Hippocampal formation (tissue), 2 donors: ENCODE data around the gene DSC1.

Experiments used
- DNase-seq, 2 donors: peaks; one replicate each; lab custom pipeline; 2025; lab: John Stamatoyannopoulos, UW

DSC1 gene

GRCh38 chr18:31103423-31103822 is 59.2 kb downstream of the DSC1 start:
- DNase-seq: no peak

GRCh38 chr18:31102941-31103340 is 59.7 kb downstream of the DSC1 start:
- DNase-seq: no peak

- no peak for DNase-seq
Measured at GRCh38 chr18:31102025-31102684, 60.5 kb downstream of the DSC1 start, which contains the start of gene DSC2. DSC2 (minus strand) TSS chr18:31102421; CDS start chr18:31101971, 450 bp downstream.

GRCh38 chr18:31101183-31102024 is 61.3 kb downstream of the DSC1 start:
- peak in 1 of 2 donors; percentile 27 for DNase-seq

GRCh38 chr18:31100436-31101182 is 62.0 kb downstream of the DSC1 start:
- no peak for DNase-seq

- DNase-seq: no peak
Measured at GRCh38 chr18:31099450-31100230, 63.0 kb downstream of the DSC1 start.

- DNase-seq: no peak
Measured at GRCh38 chr18:31098878-31099277, 63.8 kb downstream of the DSC1 start.

- no peak for DNase-seq
Measured at GRCh38 chr18:31097666-31098065, 65.0 kb downstream of the DSC1 start.

GRCh38 chr18:31093880-31094279 is 68.8 kb downstream of the DSC1 start:
- DNase-seq: no peak

- no peak for DNase-seq
Measured at GRCh38 chr18:31093294-31093693, 69.4 kb downstream of the DSC1 start.

GRCh38 chr18:31091350-31091749 is 71.3 kb downstream of the DSC1 start:
- DNase-seq: no peak

GRCh38 chr18:31088532-31088931 is 74.1 kb downstream of the DSC1 start:
- no peak for DNase-seq

- DNase-seq: no peak
Measured at GRCh38 chr18:31079973-31080372, 82.7 kb downstream of the DSC1 start.
